ENCODE data around the gene PIGC.

Gene PIGC

DNA sequence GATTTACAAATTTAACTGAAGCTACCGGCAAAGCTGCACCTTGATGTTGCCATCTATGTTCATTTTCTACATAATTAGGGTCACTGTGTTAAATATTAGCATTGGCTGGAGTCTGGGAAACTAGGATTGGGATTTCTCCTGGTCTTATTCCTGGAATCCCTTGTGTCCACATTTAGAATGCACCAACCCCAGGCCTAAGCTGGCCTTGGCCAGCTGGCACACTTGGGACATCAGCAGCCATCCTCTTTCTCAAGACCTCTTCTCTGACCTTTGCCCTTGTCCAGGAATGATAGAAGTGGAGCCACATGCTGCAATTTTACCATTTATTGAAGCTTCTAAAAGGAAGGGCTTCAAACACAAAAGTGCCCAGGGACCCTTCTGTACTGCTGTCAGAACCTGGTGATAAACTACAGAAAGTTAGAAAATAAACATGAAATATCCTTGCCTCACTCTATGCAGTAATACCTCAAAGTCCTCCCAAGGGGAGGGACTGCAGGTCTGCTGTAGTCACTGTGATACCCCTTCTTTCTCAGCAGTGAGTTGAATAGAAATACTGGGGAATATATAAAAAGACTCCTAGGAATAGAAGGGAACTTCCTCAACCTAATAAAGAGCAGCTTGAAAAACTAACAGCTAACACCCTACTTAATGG lies 13.7 kb upstream of the PIGC start:
- in situ Hi-C loops (cut with HindIII; ENCODE audit: low pct_unique_long_range_greater_than_20kb, low sequenced_read_pairs): no loop called here
- TF ChIP-seq JUND (IDR thresholded peaks at IDR 0.05; ENCODE audit: low read depth): no peak

DNA sequence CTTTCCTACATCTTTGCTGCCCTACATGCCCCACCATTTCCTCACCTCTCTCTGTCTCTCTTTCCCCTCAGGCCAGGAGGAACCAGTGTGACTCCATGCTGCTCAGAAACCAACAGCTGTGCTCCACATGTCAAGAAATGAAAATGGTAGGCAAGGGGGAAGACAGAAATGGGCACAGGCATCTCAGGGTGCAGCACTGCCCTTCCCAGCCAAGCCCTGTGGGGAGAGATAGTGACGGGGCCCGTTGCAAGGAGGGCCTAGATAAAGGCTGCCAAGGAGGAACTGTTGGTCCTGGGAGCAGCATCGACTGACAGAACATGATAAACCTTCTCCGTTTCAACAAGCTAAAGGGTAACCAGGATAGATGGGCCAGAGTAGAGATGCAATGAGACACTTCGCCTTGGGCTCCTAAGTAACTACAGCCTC lies 12.5 kb upstream of the PIGC start:
- in situ Hi-C loops (cut with HindIII; ENCODE audit: low pct_unique_long_range_greater_than_20kb, low sequenced_read_pairs): no loop called here
- no peak for DNase-seq (ENCODE audit: low read depth in 1 of 2, low spot score in 1 of 2)
- TF ChIP-seq JUND (IDR thresholded peaks at IDR 0.05; ENCODE audit: low read depth): no peak

More for the DNA sequence above, 13.7 kb upstream of the PIGC start:
- DNase-seq (ENCODE audit: low read depth in 1 of 2, low spot score in 1 of 2): no peak

DNA sequence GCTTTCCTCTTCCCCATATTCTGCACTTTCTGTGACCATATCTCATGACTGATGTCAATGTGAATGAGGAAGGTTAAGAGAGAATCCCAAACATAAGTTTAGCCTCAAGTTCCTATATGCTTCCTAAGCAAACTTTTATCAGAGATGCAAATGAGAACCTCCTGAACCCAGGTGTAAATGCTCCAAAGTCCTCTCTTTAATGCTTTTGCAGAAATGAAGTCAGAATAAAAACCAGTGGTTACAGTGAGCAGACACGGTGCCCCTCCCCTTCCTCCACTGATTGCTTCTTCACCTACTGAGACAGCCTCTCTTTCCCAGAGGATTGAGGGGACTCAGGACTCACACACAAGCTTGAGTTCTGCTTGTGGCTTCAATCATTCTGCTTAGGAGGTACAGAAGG lies 11.6 kb upstream of the PIGC start:
- no peak for DNase-seq (ENCODE audit: low read depth in 1 of 2, low spot score in 1 of 2)
- TF ChIP-seq JUND (IDR thresholded peaks at IDR 0.05; ENCODE audit: low read depth): no peak
- in situ Hi-C loops (cut with HindIII; ENCODE audit: low pct_unique_long_range_greater_than_20kb, low sequenced_read_pairs): no loop called here

DNA sequence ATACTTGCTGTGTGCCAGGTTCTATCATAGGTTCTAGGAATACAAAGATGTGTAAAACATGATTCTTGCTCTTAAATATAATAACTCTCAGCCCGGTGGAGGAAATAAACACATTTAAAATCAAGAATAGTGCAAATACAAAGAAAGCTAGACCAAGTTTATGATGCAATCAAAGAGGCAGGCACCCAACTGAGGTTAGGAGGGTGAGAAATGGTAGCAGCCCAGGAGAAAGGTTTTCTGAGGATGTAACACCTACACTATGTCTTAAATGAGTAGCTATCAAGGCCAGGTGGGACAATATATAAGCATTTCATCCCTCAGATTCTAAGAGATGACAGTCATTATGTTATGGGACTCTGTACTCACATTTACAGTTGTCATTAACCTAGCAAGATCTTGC lies 9.7 kb upstream of the PIGC start:
- DNase-seq (ENCODE audit: low read depth in 1 of 2, low spot score in 1 of 2): no peak
- in situ Hi-C loops (cut with HindIII; ENCODE audit: low pct_unique_long_range_greater_than_20kb, low sequenced_read_pairs): no loop called here
- TF ChIP-seq JUND (IDR thresholded peaks at IDR 0.05; ENCODE audit: low read depth): no peak

DNA sequence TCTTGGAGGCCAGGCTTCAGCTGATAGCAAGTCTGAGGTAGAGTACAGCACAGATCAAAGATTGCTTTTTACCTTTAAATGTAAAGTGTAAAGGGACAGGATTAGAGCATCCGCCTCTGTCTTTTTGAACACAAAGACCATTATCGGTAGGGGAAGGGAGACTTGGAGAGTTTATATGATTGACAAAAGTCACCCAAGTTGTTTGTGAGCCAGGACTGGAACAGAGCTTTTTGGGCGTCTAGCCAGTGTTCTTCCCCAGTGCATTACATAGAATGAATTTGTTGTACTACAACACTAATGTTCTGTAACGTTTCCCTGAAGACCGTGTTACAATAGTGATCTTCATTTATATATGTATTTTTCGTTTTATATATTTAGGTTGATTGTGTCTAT lies 9.3 kb upstream of the PIGC start:
- in situ Hi-C loops (cut with HindIII; ENCODE audit: low pct_unique_long_range_greater_than_20kb, low sequenced_read_pairs): no loop called here
- no peak for TF ChIP-seq JUND (IDR thresholded peaks at IDR 0.05; ENCODE audit: low read depth)
- DNase-seq (ENCODE audit: low read depth in 1 of 2, low spot score in 1 of 2): no peak

DNA sequence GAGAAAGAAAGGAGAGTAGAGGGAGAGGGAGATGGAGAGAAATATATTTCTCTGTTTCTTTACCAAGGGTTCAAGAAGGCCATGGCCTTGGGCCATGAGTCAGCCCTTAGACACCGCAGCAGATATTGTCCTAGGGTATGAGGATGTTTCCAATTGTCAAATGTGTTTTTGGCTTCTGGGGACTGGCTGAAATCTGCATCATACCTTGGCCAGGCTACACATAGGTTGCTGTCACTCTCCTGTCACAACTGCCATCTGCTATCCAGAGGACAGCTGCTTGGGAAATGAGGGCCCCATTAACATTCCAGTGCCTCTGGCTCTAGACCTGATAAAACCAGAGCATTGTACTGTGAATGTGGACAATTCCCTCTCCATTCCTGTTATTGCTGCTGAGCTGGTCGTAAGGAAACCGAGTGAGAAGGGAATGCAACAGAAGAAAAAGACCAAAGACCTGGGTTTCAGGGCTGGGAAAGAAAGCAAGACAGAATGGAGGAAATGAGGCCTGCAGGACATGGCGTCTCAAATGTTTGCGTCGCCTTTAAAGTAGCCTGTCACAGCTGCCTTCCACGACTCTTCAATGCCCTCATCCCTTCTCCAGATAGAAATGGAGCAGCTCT lies 8.8 kb upstream of the PIGC start:
- TF ChIP-seq JUND (IDR thresholded peaks at IDR 0.05; ENCODE audit: low read depth): no peak
- no peak for DNase-seq (ENCODE audit: low read depth in 1 of 2, low spot score in 1 of 2)
- in situ Hi-C loops (cut with HindIII; ENCODE audit: low pct_unique_long_range_greater_than_20kb, low sequenced_read_pairs): no loop called here

DNA sequence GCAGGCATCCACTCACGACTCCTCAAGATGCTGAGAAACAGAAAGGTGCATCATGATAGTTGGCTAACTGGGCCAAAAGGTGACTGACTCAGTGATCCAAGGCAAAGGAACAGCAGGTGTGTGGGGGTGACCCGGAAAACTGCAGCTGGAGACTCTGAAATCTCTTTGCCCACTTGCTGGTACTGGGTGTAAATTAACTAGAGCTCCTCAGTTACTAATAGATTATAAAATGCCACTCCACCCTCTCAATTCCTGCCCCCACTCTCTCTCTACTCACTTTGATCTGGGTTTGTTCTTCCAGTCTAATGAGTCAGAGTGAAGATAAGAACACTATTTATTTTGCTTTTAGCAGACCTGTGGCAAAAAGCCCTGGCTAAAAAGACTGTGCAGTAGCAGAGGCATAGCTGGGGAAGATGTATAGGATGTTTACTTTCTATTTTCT lies 7.2 kb upstream of the PIGC start:
- in situ Hi-C loops (cut with HindIII; ENCODE audit: low pct_unique_long_range_greater_than_20kb, low sequenced_read_pairs): no loop called here
- no peak for TF ChIP-seq JUND (IDR thresholded peaks at IDR 0.05; ENCODE audit: low read depth)
- no peak for DNase-seq (ENCODE audit: low read depth in 1 of 2, low spot score in 1 of 2)

DNA sequence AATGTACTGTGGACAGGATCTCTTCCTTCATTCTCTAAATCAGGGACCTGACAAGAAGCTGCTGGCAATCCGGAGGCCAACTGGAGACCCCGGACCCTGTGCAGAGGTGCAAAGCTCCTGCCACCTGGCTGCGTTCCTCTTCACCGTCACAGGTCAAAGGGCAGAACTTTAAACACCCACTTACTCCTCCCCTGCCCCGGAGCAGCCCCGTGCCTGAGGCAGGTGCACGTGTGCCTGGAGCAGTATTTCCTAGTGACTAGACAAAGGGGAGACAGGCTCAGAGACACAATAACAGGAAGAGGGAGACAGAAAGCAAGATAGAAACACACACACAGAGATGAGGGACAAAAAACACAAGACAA lies 6.6 kb upstream of the PIGC start:
- no peak for DNase-seq (ENCODE audit: low read depth in 1 of 2, low spot score in 1 of 2)
- TF ChIP-seq JUND (IDR thresholded peaks at IDR 0.05; ENCODE audit: low read depth): no peak
- in situ Hi-C loops (cut with HindIII; ENCODE audit: low pct_unique_long_range_greater_than_20kb, low sequenced_read_pairs): no loop called here

DNA sequence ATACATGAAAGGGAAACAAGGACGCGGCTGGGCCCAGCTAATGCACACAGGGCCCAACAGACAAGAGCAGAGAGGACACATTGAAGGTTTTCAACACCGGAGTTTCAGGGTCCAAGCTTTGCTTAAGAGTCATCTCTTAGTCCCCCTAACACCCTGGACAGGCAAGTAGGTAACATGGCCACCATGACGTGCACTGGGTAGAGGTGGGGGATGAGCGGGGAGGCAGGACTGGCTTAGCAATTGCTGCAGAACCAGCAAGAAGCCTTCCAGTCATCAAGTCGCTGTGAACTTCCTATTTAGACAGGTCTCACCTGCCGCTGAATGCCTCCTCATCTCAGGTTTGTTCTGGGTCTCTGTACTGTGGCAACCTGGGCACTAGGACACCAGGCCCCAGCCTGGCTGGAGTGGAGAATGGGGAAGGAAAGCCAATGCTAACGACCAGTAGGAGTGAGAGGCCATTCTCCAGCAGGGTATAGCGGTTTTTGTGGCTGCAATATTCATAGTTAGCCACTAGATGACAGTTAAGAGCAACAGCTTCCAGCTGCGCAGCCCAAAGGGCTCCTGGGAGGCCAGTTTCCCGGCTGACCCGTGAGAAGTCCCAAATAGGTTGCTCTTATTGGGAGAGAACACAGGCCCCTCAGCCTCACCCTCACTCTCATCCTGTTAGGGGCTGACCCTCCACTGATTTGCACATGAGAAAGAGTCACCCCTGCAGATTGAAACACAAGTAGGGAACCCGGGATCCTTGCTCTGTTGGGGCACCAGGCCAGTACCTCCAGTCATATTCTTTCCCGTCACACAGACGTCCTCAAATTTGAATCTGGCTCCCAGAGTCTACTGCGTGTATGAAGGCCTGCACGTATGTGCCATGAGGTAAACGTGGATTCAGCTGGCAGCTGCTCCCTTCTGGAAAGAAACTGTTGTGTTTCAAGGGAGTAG lies 6.0 kb upstream of the PIGC start:
- peak; percentile 47 to 83 for DNase-seq (ENCODE audit: low read depth in 1 of 2, low spot score in 1 of 2)
- no peak for TF ChIP-seq JUND (IDR thresholded peaks at IDR 0.05; ENCODE audit: low read depth)
- in situ Hi-C loops (cut with HindIII; ENCODE audit: low pct_unique_long_range_greater_than_20kb, low sequenced_read_pairs): no loop called here

DNA sequence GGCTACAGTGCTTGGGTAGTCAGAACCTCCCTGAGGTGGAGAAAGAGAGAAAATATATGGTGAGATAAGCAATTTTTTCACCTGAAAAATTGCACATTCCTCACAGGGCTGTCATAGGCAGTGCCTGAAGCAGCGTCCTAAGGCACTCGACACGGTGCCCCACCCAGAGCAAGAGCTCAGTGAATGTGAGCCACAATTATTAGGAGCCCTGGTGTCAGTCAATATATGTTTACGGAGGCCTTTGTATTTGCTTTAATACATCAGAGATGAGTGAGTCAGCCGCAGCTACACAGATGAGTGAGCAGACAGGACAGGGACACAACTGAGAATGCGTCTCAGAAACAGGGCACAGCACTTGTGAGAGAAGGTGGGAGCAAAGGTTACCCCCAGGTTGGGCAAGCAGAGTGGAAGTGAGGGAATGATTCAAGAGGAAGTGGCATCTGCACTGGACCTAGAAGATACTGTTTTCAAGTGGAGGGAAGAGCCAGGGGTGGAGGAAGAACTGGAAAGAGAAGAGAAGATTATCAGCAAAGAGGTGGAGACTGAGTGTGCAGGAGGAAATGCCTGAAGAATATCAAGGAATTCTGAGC lies 5.2 kb upstream of the PIGC start:
- DNase-seq (ENCODE audit: low read depth in 1 of 2, low spot score in 1 of 2): no peak
- no peak for TF ChIP-seq JUND (IDR thresholded peaks at IDR 0.05; ENCODE audit: low read depth)
- in situ Hi-C loops (cut with HindIII; ENCODE audit: low pct_unique_long_range_greater_than_20kb, low sequenced_read_pairs): no loop called here

DNA sequence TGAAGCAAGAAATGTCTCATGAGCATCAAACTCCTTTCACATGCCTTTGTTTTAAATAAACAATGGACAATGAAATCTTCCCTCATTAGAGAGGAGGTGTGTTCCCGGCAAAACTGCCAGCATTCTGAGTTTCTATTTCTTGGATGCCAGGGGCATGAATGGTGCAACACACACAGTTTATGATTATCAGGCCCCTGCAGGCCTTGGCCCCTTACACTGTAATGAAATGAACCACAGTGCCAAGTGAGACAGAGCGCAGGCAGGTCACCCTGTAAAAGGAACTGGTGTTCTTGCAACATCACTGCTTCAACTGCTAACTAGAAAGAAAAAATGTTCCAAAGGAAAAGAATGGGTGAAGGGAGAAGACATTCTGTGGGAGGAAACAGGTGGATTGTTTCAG lies 3.8 kb upstream of the PIGC start:
- no peak for TF ChIP-seq JUND (IDR thresholded peaks at IDR 0.05; ENCODE audit: low read depth)
- in situ Hi-C loops (cut with HindIII; ENCODE audit: low pct_unique_long_range_greater_than_20kb, low sequenced_read_pairs): no loop called here
- DNase-seq (ENCODE audit: low read depth in 1 of 2, low spot score in 1 of 2): no peak

DNA sequence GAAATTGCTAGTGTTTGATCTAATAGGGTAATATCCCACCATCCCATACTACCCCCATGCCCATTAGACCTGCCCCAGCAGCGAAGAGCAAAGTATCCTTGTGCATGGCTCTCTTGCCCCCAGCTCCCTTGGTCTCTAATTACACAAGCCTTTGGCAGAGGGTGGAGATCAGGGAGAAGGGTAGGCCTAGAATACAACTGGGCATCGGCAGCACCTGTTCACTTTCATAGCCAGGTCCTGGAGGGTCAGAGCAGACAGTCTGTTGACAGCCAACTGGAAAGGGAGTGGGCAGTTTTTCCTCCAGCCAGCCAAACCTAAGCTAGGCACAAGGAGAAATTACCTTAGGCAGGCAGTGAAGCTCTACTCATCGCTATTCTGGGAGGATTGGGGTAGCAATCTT lies 2.7 kb upstream of the PIGC start:
- DNase-seq (ENCODE audit: low read depth in 1 of 2, low spot score in 1 of 2): no peak
- in situ Hi-C loops (cut with HindIII; ENCODE audit: low pct_unique_long_range_greater_than_20kb, low sequenced_read_pairs): no loop called here

More for the DNA sequence above, 2.7 kb upstream of the PIGC start:
- TF ChIP-seq JUND (IDR thresholded peaks at IDR 0.05; ENCODE audit: low read depth): no peak
